Vagina (tissue), 2 donors: ENCODE measurements around the gene ZDHHC20. TPM values are rescaled to one million over a fixed set of nuclear protein-coding genes. Genes with fewer than 3 reads are reported as not detected.

Source experiments
- DNase-seq, 2 donors: peaks; one replicate each; pipeline ENCODE4 v3.0.0-alpha.2; 2017; ENCODE audit errors: extremely low spot score in 2 of 2
- H3K27ac ChIP-seq: fragments of 200-600 bp; sonication (generic); one replicate; pipeline ENCODE4 v1.5.1; 2019
- H3K27me3 ChIP-seq: fragments of 200-600 bp; sonication (generic); one replicate; pipeline ENCODE4 v1.5.1; 2019
- H3K36me3 ChIP-seq, 2 donors: fragments of 200-600 bp; sonication (generic); one replicate each; pipeline ENCODE4 v1.5.1; 2017 to 2019
- H3K4me1 ChIP-seq: fragments of 200-600 bp; sonication (generic); one replicate; pipeline ENCODE4 v1.5.1; 2019
- H3K4me3 ChIP-seq, 2 donors: fragments of 200-600 bp; sonication (generic); 1 replicate in 1 of 2; 2 replicates in 1 of 2; pipeline ENCODE4 v1.5.1; 2016 to 2019
- H3K9me3 ChIP-seq: fragments of 200-600 bp; sonication (generic); one replicate; pipeline ENCODE4 v1.5.1; 2019
- CTCF ChIP-seq, 3 experiments: fragments of 450-650 bp in 2 of 3; fragments of 200-600 bp in 1 of 3; sonication (generic) in 1 of 3; IDR thresholded peaks; one replicate each; pipeline ENCODE4 v1.5.1; 2017 to 2019; ENCODE audit warnings: antibody characterized with exemption in 3 of 3, mild to moderate bottlenecking in 2 of 3, moderate library complexity in 2 of 3
- POLR2A ChIP-seq, 2 donors: fragments of 450-650 bp; IDR thresholded peaks; one replicate each; pipeline ENCODE4 v1.6.1; 2017; ENCODE audit warnings: antibody characterized with exemption in 2 of 2, mild to moderate bottlenecking in 2 of 2, moderate library complexity in 2 of 2
- POLR2AphosphoS5 ChIP-seq, 2 donors: sonication (generic); formaldehyde crosslinking; IDR thresholded peaks; one replicate each; pipeline ENCODE4 v1.9.0; 2017; ENCODE audit warnings: antibody characterized with exemption in 2 of 2, mild to moderate bottlenecking in 2 of 2, low read depth in 1 of 2; ENCODE audit not compliant: insufficient read depth in 1 of 2
- intact Hi-C: fragments of 100-400 bp; cut with DNase I; formaldehyde crosslinking; loops from one replicate; pipeline ENCODE4 v1.15.1; 2023
- total RNA-seq: library from RNA; depleted of rRNA; stranded (reverse); fragments of >200 nt; gene quantifications from one replicate; pipeline ENCODE4 v1.2.3, GENCODE V29; 2016

ZDHHC20 gene
- 54.8 TPM for total RNA-seq

- no peaks in the 10 kb centered on the region for H3K36me3 ChIP-seq
- intact Hi-C loops, result no loop called here
- H3K9me3 ChIP-seq, result no peaks in the 10 kb centered on the region
- peak within 1 kb of the TSS; percentile 95 for H3K27ac ChIP-seq
- no peak for DNase-seq
- TF ChIP-seq POLR2A (IDR thresholded peaks at IDR 0.05) (peak in 1 of 2 donors; percentile 63), POLR2AphosphoS5 (IDR thresholded peaks at IDR 0.05; ENCODE audit: insufficient read depth in 1 of 2, low read depth in 1 of 2) (peak in 1 of 2 donors; percentile 83), CTCF (IDR thresholded peaks at IDR 0.05) (no peak)
- H3K4me1 ChIP-seq, result peaks cover 19% of the 10 kb centered on the region
- H3K4me3 ChIP-seq, result peak within 1 kb of the TSS; percentile 80 to 88
- no peaks in the 10 kb centered on the region for H3K27me3 ChIP-seq
Observed at GRCh38 chr13:21458813-21459701, at the start of gene ZDHHC20. TSS of gene ZDHHC20 (minus strand) at chr13:21459303. CDS start at chr13:21459171, 132 bp downstream.

- H3K27ac ChIP-seq, result no peak overlapping the region
- no peak for DNase-seq
- TF ChIP-seq POLR2A (IDR thresholded peaks at IDR 0.05), result no peak
- TF ChIP-seq POLR2AphosphoS5 (IDR thresholded peaks at IDR 0.05; ENCODE audit: insufficient read depth in 1 of 2, low read depth in 1 of 2), result no peak
- no peak for TF ChIP-seq CTCF (IDR thresholded peaks at IDR 0.05)
- H3K4me1 ChIP-seq, result no peaks in the 10 kb centered on the region
- H3K4me3 ChIP-seq, result no peak overlapping the region
- intact Hi-C loops, result no loop called here
- peaks cover 0 to 8% of the 10 kb centered on the region in 2 donors for H3K36me3 ChIP-seq
- no peaks in the 10 kb centered on the region for H3K9me3 ChIP-seq
- no peaks in the 10 kb centered on the region for H3K27me3 ChIP-seq
Observed at GRCh38 chr13:21504379-21504778, 45.3 kb upstream of the ZDHHC20 start.

- no peaks in the 10 kb centered on the region for H3K4me1 ChIP-seq
- no peak overlapping the region for H3K27ac ChIP-seq
- H3K9me3 ChIP-seq, result no peaks in the 10 kb centered on the region
- DNase-seq, result no peak
- TF ChIP-seq POLR2AphosphoS5 (IDR thresholded peaks at IDR 0.05; ENCODE audit: insufficient read depth in 1 of 2, low read depth in 1 of 2), result no peak
- TF ChIP-seq CTCF (IDR thresholded peaks at IDR 0.05), result no peak
- H3K4me3 ChIP-seq, result no peak overlapping the region
- no peaks in the 10 kb centered on the region for H3K27me3 ChIP-seq
- intact Hi-C loops, result no loop called here
- peaks cover 0 to 8% of the 10 kb centered on the region in 2 donors for H3K36me3 ChIP-seq
Observed at GRCh38 chr13:21501686-21502085, 42.6 kb upstream of the ZDHHC20 start.

- no peaks in the 10 kb centered on the region for H3K4me1 ChIP-seq
- H3K36me3 ChIP-seq, result peaks cover 0 to 7% of the 10 kb centered on the region in 2 donors
- peaks cover 4% of the 10 kb centered on the region for H3K9me3 ChIP-seq
- no peaks in the 10 kb centered on the region for H3K27me3 ChIP-seq
- intact Hi-C loops, result no loop called here
- no peak for TF ChIP-seq CTCF (IDR thresholded peaks at IDR 0.05)
- no peak for TF ChIP-seq POLR2A (IDR thresholded peaks at IDR 0.05)
- no peak for TF ChIP-seq POLR2AphosphoS5 (IDR thresholded peaks at IDR 0.05; ENCODE audit: insufficient read depth in 1 of 2, low read depth in 1 of 2)
- H3K4me3 ChIP-seq, result no peak overlapping the region
- DNase-seq, result no peak
- H3K27ac ChIP-seq, result no peak overlapping the region
Observed at GRCh38 chr13:21486322-21486721, 27.2 kb upstream of the ZDHHC20 start.

- Histone ChIP-seq H3K4me3 (no peak overlapping the region), H3K36me3 (no peaks in the 10 kb centered on the region), H3K27ac (no peak overlapping the region), H3K27me3 (no peaks in the 10 kb centered on the region), H3K9me3 (peaks cover 4% of the 10 kb centered on the region), H3K4me1 (no peaks in the 10 kb centered on the region)
- no peak for DNase-seq
- TF ChIP-seq POLR2AphosphoS5 (IDR thresholded peaks at IDR 0.05; ENCODE audit: insufficient read depth in 1 of 2, low read depth in 1 of 2), result no peak
- no peak for TF ChIP-seq CTCF (IDR thresholded peaks at IDR 0.05)
- no peak for TF ChIP-seq POLR2A (IDR thresholded peaks at IDR 0.05)
- intact Hi-C loops, result no loop called here
Observed at GRCh38 chr13:21483748-21484147, 24.6 kb upstream of the ZDHHC20 start.
